ENCODE data around the gene RAPGEF4.
A peak's percentile ranks its signal among the peaks of the same experiment; 100 is the strongest.

RAPGEF4 gene

DNA sequence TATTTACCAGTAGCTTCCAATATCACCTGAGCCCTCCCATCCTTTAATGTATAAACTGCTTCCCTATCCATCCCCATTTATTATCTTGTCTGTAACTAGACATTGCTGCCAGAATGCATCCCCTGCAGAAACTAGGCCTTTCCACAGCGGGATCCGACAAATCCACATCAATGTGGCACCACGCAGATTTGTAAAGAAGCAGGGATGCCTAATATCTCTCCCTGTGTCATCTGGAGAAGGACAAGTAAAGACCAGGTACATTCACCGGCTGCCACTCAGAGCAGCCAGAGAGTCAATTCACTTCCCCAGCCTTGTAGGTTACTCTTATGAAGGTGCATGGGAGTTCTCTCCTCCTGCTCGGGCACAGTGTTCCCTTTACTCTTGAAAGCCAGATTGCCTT lies 241.2 kb downstream of the RAPGEF4 start:
- Histone ChIP-seq H3K27ac (replicated peaks; ENCODE audit: low read length) (no peak overlapping the region), H2BK120ac (ENCODE audit: low read depth, low read length) (no peak overlapping the region), H3K4ac (ENCODE audit: low read length) (no peak overlapping the region), H3K9ac (ENCODE audit: low read depth, low read length, poor library complexity) (no peak overlapping the region), H2BK5ac (ENCODE audit: low read length) (no peak overlapping the region), H3K14ac (ENCODE audit: low read length) (no peak overlapping the region), H3K4me1 (ENCODE audit: control insufficient read depth in 2 of 2, insufficient read depth in 1 of 2, low read depth in 1 of 2, low read length in 2 of 2) (peaks cover 0 to 10% of the 10 kb centered on the region in 2 donors), H3K79me1 (ENCODE audit: low read depth, low read length) (no peaks in the 10 kb centered on the region), H3K4me3 (ENCODE audit: low read length in 2 of 2) (no peak overlapping the region), H2BK15ac (ENCODE audit: low read length) (no peak overlapping the region), H2AFZ (ENCODE audit: low read length) (no peak overlapping the region), H2BK12ac (ENCODE audit: low read length) (no peak overlapping the region), H3K27me3 (ENCODE audit: control insufficient read depth in 3 of 3, insufficient read depth in 3 of 3, low read depth in 1 of 3, low read length in 3 of 3) (peaks cover 0 to 3% (median 0%) of the 10 kb centered on the region in 3 experiments), H3K36me3 (replicated peaks in 1 of 2; ENCODE audit: control insufficient read depth in 2 of 2, insufficient read depth in 2 of 2, low read length in 2 of 2) (no peaks in the 10 kb centered on the region), H3K18ac (ENCODE audit: low read length) (no peak overlapping the region), H4K91ac (ENCODE audit: low read depth, low read length, poor library complexity) (no peak overlapping the region), H2AK5ac (ENCODE audit: low read depth, low read length) (no peak overlapping the region), H3K4me2 (ENCODE audit: insufficient read depth, low read length, poor library complexity, severe bottlenecking) (no peak overlapping the region), H3K9me3 (replicated peaks in 1 of 2; ENCODE audit: control insufficient read depth in 2 of 2, insufficient read depth in 1 of 2, low read depth in 1 of 2, low read length in 2 of 2) (no peaks in the 10 kb centered on the region), H4K8ac (ENCODE audit: low read depth, low read length) (no peak overlapping the region), H3K23ac (ENCODE audit: low read depth, low read length, poor library complexity) (no peak overlapping the region)
- DNase-seq (ENCODE audit: low spot score): no peak
- no CpG with 5 or more reads among the region's 5 CpGs for WGBS, 2 donors (ENCODE audit: extremely low coverage in 2 of 2, insufficient read length in 2 of 2, insufficient replicate concordance in 1 of 2)

DNA sequence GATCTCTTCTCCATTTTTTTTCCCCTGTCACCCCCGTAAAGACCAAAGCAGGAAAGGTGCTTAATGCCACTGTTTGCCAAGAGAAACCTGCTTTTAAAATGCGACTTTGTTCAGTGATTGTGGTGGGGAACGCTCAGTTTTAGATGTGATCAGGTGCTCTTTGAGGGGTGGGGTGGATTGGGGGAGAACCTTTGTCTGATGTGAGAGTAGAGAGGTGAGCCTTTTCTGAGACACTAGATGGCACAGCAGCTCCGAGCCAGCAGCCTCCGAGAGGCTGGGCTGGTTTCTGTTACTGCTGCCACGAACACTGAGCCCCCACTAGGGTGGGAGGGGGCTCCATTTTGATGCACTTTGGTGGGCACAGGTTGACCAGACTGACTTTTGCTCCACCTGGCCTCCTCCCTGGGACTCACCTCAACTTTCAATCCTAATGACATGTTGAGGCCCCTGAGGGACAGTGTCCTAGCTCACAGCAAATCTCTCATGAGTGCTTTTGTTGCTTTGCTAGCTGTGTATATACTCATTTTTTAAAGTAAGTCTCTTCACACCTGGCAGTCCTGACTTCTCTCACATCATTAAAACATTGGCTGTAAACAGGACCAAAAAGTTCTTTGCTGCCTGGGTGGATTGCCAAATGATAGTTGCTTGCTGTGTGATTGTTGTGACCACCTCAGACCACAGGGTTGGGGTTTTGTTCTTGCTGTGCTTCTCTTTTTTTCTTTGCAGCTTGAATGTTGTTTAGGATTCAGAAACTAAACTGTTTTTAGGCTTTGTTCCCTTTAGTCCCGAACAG lies 241.8 kb downstream of the RAPGEF4 start:
- no peak overlapping the region for H3K9ac ChIP-seq (ENCODE audit: low read depth, low read length, poor library complexity)
- no peak overlapping the region for H2AK5ac ChIP-seq (ENCODE audit: low read depth, low read length)
- whole genome bisulfite sequencing, 2 donors (ENCODE audit: extremely low coverage in 2 of 2, insufficient read length in 2 of 2, insufficient replicate concordance in 1 of 2): no CpG with 5 or more reads among the region's 7 CpGs
- H3K14ac ChIP-seq (ENCODE audit: low read length): no peak overlapping the region
- no peak overlapping the region for H2BK12ac ChIP-seq (ENCODE audit: low read length)
- peaks cover 0 to 3% (median 0%) of the 10 kb centered on the region in 3 experiments for H3K27me3 ChIP-seq (ENCODE audit: control insufficient read depth in 3 of 3, insufficient read depth in 3 of 3, low read depth in 1 of 3, low read length in 3 of 3)
- peaks cover 0 to 10% of the 10 kb centered on the region in 2 donors for H3K4me1 ChIP-seq (ENCODE audit: control insufficient read depth in 2 of 2, insufficient read depth in 1 of 2, low read depth in 1 of 2, low read length in 2 of 2)
- no peak overlapping the region for H3K4me2 ChIP-seq (ENCODE audit: insufficient read depth, low read length, poor library complexity, severe bottlenecking)
- H4K91ac ChIP-seq (ENCODE audit: low read depth, low read length, poor library complexity): no peak overlapping the region
- H2AFZ ChIP-seq (ENCODE audit: low read length): no peak overlapping the region
- no peak overlapping the region for H3K18ac ChIP-seq (ENCODE audit: low read length)
- no peak for DNase-seq (ENCODE audit: low spot score)
- no peak overlapping the region for H3K4me3 ChIP-seq (ENCODE audit: low read length in 2 of 2)
- no peak overlapping the region for H3K27ac ChIP-seq (replicated peaks; ENCODE audit: low read length)
- no peak overlapping the region for H4K8ac ChIP-seq (ENCODE audit: low read depth, low read length)
- no peaks in the 10 kb centered on the region for H3K9me3 ChIP-seq (replicated peaks in 1 of 2; ENCODE audit: control insufficient read depth in 2 of 2, insufficient read depth in 1 of 2, low read depth in 1 of 2, low read length in 2 of 2)
- H2BK120ac ChIP-seq (ENCODE audit: low read depth, low read length): no peak overlapping the region
- no peaks in the 10 kb centered on the region for H3K79me1 ChIP-seq (ENCODE audit: low read depth, low read length)
- no peak overlapping the region for H3K4ac ChIP-seq (ENCODE audit: low read length)
- no peak overlapping the region for H3K23ac ChIP-seq (ENCODE audit: low read depth, low read length, poor library complexity)
- H3K36me3 ChIP-seq (replicated peaks in 1 of 2; ENCODE audit: control insufficient read depth in 2 of 2, insufficient read depth in 2 of 2, low read length in 2 of 2): no peaks in the 10 kb centered on the region
- no peak overlapping the region for H2BK15ac ChIP-seq (ENCODE audit: low read length)
- no peak overlapping the region for H2BK5ac ChIP-seq (ENCODE audit: low read length)

DNA sequence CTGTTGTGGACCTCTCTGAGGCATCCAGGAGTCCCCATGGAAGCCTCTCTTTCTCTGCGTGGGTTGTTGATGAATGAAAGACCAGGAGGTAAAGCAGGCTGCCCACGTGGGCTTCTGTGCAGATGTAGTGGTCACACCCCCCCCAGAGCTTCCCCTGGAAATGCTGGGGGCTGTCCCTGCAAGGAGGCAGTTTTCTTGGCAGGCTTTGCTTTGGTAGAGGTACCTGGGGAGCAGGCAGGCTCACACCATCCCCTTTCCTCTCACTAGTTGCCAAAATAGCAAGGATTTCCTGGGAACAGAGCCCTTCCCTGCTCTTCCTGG lies 242.4 kb downstream of the RAPGEF4 start:
- H3K9ac ChIP-seq (ENCODE audit: low read depth, low read length, poor library complexity): no peak overlapping the region
- no peak overlapping the region for H3K4ac ChIP-seq (ENCODE audit: low read length)
- H3K36me3 ChIP-seq (replicated peaks in 1 of 2; ENCODE audit: control insufficient read depth in 2 of 2, insufficient read depth in 2 of 2, low read length in 2 of 2): no peaks in the 10 kb centered on the region
- no peak overlapping the region for H2BK12ac ChIP-seq (ENCODE audit: low read length)
- no peaks in the 10 kb centered on the region for H3K9me3 ChIP-seq (replicated peaks in 1 of 2; ENCODE audit: control insufficient read depth in 2 of 2, insufficient read depth in 1 of 2, low read depth in 1 of 2, low read length in 2 of 2)
- H4K91ac ChIP-seq (ENCODE audit: low read depth, low read length, poor library complexity): no peak overlapping the region
- no CpG with 5 or more reads among the region's 2 CpGs for WGBS, 2 donors (ENCODE audit: extremely low coverage in 2 of 2, insufficient read length in 2 of 2, insufficient replicate concordance in 1 of 2)
- H2BK5ac ChIP-seq (ENCODE audit: low read length): no peak overlapping the region
- no peak overlapping the region for H4K8ac ChIP-seq (ENCODE audit: low read depth, low read length)
- H2BK15ac ChIP-seq (ENCODE audit: low read length): no peak overlapping the region
- no peak overlapping the region for H2BK120ac ChIP-seq (ENCODE audit: low read depth, low read length)
- H3K79me1 ChIP-seq (ENCODE audit: low read depth, low read length): no peaks in the 10 kb centered on the region
- no peak overlapping the region for H3K27ac ChIP-seq (replicated peaks; ENCODE audit: low read length)
- peak overlapping the region; percentile 67 for H3K18ac ChIP-seq (ENCODE audit: low read length)
- H3K4me2 ChIP-seq (ENCODE audit: insufficient read depth, low read length, poor library complexity, severe bottlenecking): no peak overlapping the region
- no peak overlapping the region for H2AK5ac ChIP-seq (ENCODE audit: low read depth, low read length)
- DNase-seq (ENCODE audit: low spot score): no peak
- peaks cover 0 to 3% (median 0%) of the 10 kb centered on the region in 3 experiments for H3K27me3 ChIP-seq (ENCODE audit: control insufficient read depth in 3 of 3, insufficient read depth in 3 of 3, low read depth in 1 of 3, low read length in 3 of 3)
- no peak overlapping the region for H2AFZ ChIP-seq (ENCODE audit: low read length)
- no peak overlapping the region for H3K4me3 ChIP-seq (ENCODE audit: low read length in 2 of 2)
- H3K23ac ChIP-seq (ENCODE audit: low read depth, low read length, poor library complexity): no peak overlapping the region
- H3K4me1 ChIP-seq (ENCODE audit: control insufficient read depth in 2 of 2, insufficient read depth in 1 of 2, low read depth in 1 of 2, low read length in 2 of 2): peaks cover 0 to 10% of the 10 kb centered on the region in 2 donors
- no peak overlapping the region for H3K14ac ChIP-seq (ENCODE audit: low read length)

DNA sequence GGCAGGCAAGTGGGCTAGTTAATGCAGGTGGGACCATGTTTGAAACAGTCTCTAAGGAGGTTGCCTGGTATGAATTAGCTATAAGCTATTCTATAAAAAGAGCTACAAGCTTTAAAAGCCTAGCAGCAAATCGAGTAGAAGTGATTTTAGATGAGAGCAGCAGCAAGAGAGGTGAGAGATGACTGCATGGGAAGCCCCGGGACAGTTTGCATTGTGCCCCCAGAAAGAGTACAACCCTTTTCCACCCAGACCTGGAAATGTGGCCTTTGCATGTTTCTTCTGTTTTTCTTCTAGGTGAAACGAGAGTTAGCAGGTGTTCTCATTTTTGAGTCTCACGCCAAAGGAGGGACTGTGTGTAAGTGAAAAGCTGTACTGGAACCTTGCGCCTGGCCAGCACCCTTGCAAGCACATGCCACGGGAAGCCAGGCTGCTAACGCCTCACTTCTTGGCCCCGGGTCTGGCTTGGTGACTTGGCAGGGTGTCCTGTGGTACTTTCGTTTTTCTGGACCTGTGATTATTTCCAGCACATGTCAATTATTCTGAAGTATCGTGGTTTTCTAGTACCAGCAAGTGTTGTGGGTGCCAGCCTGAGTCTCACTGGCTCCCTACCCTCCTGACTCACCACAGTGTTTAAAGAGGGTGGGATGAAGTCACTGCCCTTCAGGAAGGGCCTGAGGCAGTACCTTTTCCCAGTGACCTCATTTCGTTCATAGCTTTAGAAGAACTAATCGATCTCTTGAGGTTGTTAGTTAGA lies 249.7 kb downstream of the RAPGEF4 start:
- Histone ChIP-seq H3K9ac (ENCODE audit: low read depth, low read length, poor library complexity) (no peak overlapping the region), H3K27ac (replicated peaks; ENCODE audit: low read length) (no peak overlapping the region)

More for the DNA sequence above, 249.7 kb downstream of the RAPGEF4 start:
- no peak overlapping the region for H3K4me2 ChIP-seq (ENCODE audit: insufficient read depth, low read length, poor library complexity, severe bottlenecking)
- no peaks in the 10 kb centered on the region for H3K79me1 ChIP-seq (ENCODE audit: low read depth, low read length)
- no peak overlapping the region for H2BK12ac ChIP-seq (ENCODE audit: low read length)
- no peak overlapping the region for H3K23ac ChIP-seq (ENCODE audit: low read depth, low read length, poor library complexity)
- no peak overlapping the region for H4K8ac ChIP-seq (ENCODE audit: low read depth, low read length)
- no peak overlapping the region for H3K4ac ChIP-seq (ENCODE audit: low read length)
- H2BK15ac ChIP-seq (ENCODE audit: low read length): no peak overlapping the region
- WGBS, 2 donors (ENCODE audit: extremely low coverage in 2 of 2, insufficient read length in 2 of 2, insufficient replicate concordance in 1 of 2): no CpG with 5 or more reads among the region's 12 CpGs
- no peak for DNase-seq (ENCODE audit: low spot score)
- peak overlapping the region in 1 of 2 donors; percentile 15 for H3K4me3 ChIP-seq (ENCODE audit: low read length in 2 of 2)
- no peak overlapping the region for H2AK5ac ChIP-seq (ENCODE audit: low read depth, low read length)
- H3K9me3 ChIP-seq (replicated peaks in 1 of 2; ENCODE audit: control insufficient read depth in 2 of 2, insufficient read depth in 1 of 2, low read depth in 1 of 2, low read length in 2 of 2): no peaks in the 10 kb centered on the region
- H3K4me1 ChIP-seq (ENCODE audit: control insufficient read depth in 2 of 2, insufficient read depth in 1 of 2, low read depth in 1 of 2, low read length in 2 of 2): peaks cover under 1 to 2% of the 10 kb centered on the region in 2 donors
- no peak overlapping the region for H2BK120ac ChIP-seq (ENCODE audit: low read depth, low read length)
- H2BK5ac ChIP-seq (ENCODE audit: low read length): no peak overlapping the region
- H4K91ac ChIP-seq (ENCODE audit: low read depth, low read length, poor library complexity): no peak overlapping the region
- no peak overlapping the region for H3K14ac ChIP-seq (ENCODE audit: low read length)
- no peak overlapping the region for H2AFZ ChIP-seq (ENCODE audit: low read length)
- H3K18ac ChIP-seq (ENCODE audit: low read length): no peak overlapping the region
- H3K27me3 ChIP-seq (ENCODE audit: control insufficient read depth in 3 of 3, insufficient read depth in 3 of 3, low read depth in 1 of 3, low read length in 3 of 3): no peaks in the 10 kb centered on the region
- H3K36me3 ChIP-seq (replicated peaks in 1 of 2; ENCODE audit: control insufficient read depth in 2 of 2, insufficient read depth in 2 of 2, low read length in 2 of 2): no peaks in the 10 kb centered on the region
